ENCODE measurements around the gene ZNF689.

DNA sequence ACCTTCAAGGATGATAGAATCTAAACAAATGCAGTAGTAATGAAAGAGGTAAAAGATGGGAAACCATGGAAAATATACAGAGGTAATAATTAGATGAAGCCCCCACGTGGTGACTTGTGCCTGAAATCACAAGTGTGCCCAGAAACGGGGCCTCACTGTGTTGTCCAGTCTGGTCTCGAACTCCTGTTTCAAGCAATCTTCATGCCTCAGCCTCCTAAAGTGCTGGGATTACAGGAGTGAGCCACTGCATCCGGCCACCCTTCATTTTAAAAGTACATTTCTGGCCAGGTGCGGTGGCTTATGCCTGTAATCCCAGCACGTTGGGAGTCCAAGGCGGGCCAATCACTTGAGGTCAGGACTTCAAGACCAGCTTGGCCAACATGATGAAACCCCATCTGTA lies 26.4 kb upstream of the ZNF689 start:
- TF ChIP-seq, protein P1, sequence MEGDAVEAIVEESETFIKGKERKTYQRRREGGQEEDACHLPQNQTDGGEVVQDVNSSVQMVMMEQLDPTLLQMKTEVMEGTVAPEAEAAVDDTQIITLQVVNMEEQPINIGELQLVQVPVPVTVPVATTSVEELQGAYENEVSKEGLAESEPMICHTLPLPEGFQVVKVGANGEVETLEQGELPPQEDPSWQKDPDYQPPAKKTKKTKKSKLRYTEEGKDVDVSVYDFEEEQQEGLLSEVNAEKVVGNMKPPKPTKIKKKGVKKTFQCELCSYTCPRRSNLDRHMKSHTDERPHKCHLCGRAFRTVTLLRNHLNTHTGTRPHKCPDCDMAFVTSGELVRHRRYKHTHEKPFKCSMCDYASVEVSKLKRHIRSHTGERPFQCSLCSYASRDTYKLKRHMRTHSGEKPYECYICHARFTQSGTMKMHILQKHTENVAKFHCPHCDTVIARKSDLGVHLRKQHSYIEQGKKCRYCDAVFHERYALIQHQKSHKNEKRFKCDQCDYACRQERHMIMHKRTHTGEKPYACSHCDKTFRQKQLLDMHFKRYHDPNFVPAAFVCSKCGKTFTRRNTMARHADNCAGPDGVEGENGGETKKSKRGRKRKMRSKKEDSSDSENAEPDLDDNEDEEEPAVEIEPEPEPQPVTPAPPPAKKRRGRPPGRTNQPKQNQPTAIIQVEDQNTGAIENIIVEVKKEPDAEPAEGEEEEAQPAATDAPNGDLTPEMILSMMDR (conservative IDR thresholded peaks at IDR 0.05 in 1 of 2, IDR thresholded peaks at IDR 0.05 in 1 of 2; ENCODE audit: extremely low read depth in 1 of 2, insufficient read depth in 1 of 2, low read depth in 1 of 2, low read length in 2 of 2), result no peak
- no peak for TF ChIP-seq EZH2 (IDR thresholded peaks at IDR 0.05; ENCODE audit: borderline replicate concordance, low read length)
